Mesenchymal stem cell (in vitro differentiated cells and primary cell): ENCODE measurements around the gene PIGN.

Experiments used
- DNase-seq: peaks from one replicate; pipeline ENCODE4 v3.0.0-alpha.2; 2013
- H2AFZ ChIP-seq: one replicate; pipeline ENCODE4 v1.6.1; 2013; ENCODE audit warnings: low read depth, mild to moderate bottlenecking, control low read depth, inconsistent platforms, low read length, moderate library complexity
- H2AK5ac ChIP-seq: 2 replicates; pipeline ENCODE4 v1.6.1; 2013; ENCODE audit warnings: low read length, moderate library complexity, mild to moderate bottlenecking, inconsistent platforms; ENCODE audit not compliant: severe bottlenecking
- H2BK120ac ChIP-seq: one replicate; pipeline ENCODE4 v1.6.1; 2013; ENCODE audit warnings: low read depth, mild to moderate bottlenecking, inconsistent platforms, low read length, moderate library complexity
- H2BK12ac ChIP-seq, 2 experiments: one replicate each; pipeline ENCODE4 v1.6.1; 2013; ENCODE audit warnings: inconsistent platforms in 2 of 2, low read length in 2 of 2, mild to moderate bottlenecking in 2 of 2, moderate library complexity in 2 of 2, control low read depth in 1 of 2
- H2BK15ac ChIP-seq: one replicate; pipeline ENCODE4 v1.6.1; 2013; ENCODE audit warnings: mild to moderate bottlenecking, low read depth, inconsistent platforms; ENCODE audit not compliant: poor library complexity, severe bottlenecking
- H2BK5ac ChIP-seq: 2 replicates; pipeline ENCODE4 v1.6.1; 2013; ENCODE audit warnings: low read depth, mild to moderate bottlenecking, low read length, control low read depth, inconsistent platforms; ENCODE audit not compliant: poor library complexity, severe bottlenecking
- H3K14ac ChIP-seq, 2 experiments: one replicate each; pipeline ENCODE4 v1.6.1; 2013; ENCODE audit warnings: inconsistent platforms in 2 of 2, low read length in 2 of 2, control low read depth in 1 of 2, mild to moderate bottlenecking in 1 of 2, moderate library complexity in 1 of 2
- H3K18ac ChIP-seq, 2 experiments: one replicate each; pipeline ENCODE4 v1.6.1; 2013; ENCODE audit warnings: inconsistent platforms in 2 of 2, low read length in 2 of 2, control low read depth in 1 of 2, low read depth in 1 of 2, mild to moderate bottlenecking in 1 of 2
- H3K23ac ChIP-seq, 2 experiments: one replicate each; pipeline ENCODE4 v1.6.1; 2013; ENCODE audit warnings: inconsistent platforms in 2 of 2, low read length in 2 of 2, mild to moderate bottlenecking in 2 of 2, moderate library complexity in 2 of 2, control low read depth in 1 of 2
- H3K27ac ChIP-seq: 2 replicates; pipeline ENCODE4 v1.5.1; 2013; ENCODE audit warnings: mild to moderate bottlenecking, moderate library complexity, low read length, control low read depth, inconsistent platforms; ENCODE audit not compliant: poor library complexity, severe bottlenecking
- H3K27me3 ChIP-seq, 2 experiments: 2 replicates each; pipeline versions ENCODE4 v1.6.1 to v1.7.0; 2013; ENCODE audit warnings: low read length in 2 of 2, mild to moderate bottlenecking in 2 of 2, moderate library complexity in 2 of 2, control low read depth in 1 of 2, inconsistent platforms in 1 of 2; ENCODE audit not compliant: control insufficient read depth in 1 of 2, insufficient read depth in 1 of 2
- H3K36me3 ChIP-seq, 2 experiments: 2 replicates each; pipeline versions ENCODE4 v1.6.1 to v1.7.0; 2013; ENCODE audit warnings: low read length in 2 of 2, control low read depth in 1 of 2, inconsistent platforms in 1 of 2, low read depth in 1 of 2, mild to moderate bottlenecking in 1 of 2; ENCODE audit not compliant: insufficient read depth in 2 of 2, control insufficient read depth in 1 of 2
- H3K4ac ChIP-seq, 2 experiments: one replicate each; pipeline ENCODE4 v1.6.1; 2013; ENCODE audit warnings: inconsistent platforms in 2 of 2, low read length in 2 of 2, mild to moderate bottlenecking in 2 of 2, moderate library complexity in 2 of 2, control low read depth in 1 of 2, low read depth in 1 of 2
- H3K4me1 ChIP-seq: 2 replicates; pipeline ENCODE4 v1.6.1; 2013; ENCODE audit warnings: low read depth, low read length, control low read depth; ENCODE audit not compliant: control insufficient read depth, insufficient read depth
- H3K4me2 ChIP-seq: 2 replicates; pipeline ENCODE4 v1.6.1; 2013; ENCODE audit warnings: low read length, mild to moderate bottlenecking, inconsistent platforms; ENCODE audit not compliant: poor library complexity, severe bottlenecking
- H3K4me3 ChIP-seq, 2 experiments: 2 replicates each; pipeline versions ENCODE4 v1.5.1 to v1.7.0; 2013; ENCODE audit warnings: low read length in 2 of 2, mild to moderate bottlenecking in 2 of 2, control low read depth in 1 of 2, low read depth in 1 of 2; ENCODE audit not compliant: insufficient read depth in 1 of 2
- H3K79me1 ChIP-seq: replicated peaks from 2 replicates; pipeline ENCODE4 v1.6.1; 2013; ENCODE audit warnings: mild to moderate bottlenecking, control low read depth, low read length, inconsistent platforms; ENCODE audit not compliant: poor library complexity, severe bottlenecking
- H3K9ac ChIP-seq: 2 replicates; pipeline ENCODE4 v1.7.0; 2013; ENCODE audit warnings: mild to moderate bottlenecking, low read length, moderate library complexity
- H3K9me3 ChIP-seq: 2 replicates; pipeline ENCODE4 v1.7.0; 2013; ENCODE audit warnings: mild to moderate bottlenecking, low read length; ENCODE audit not compliant: control insufficient read depth
- H4K8ac ChIP-seq: one replicate; pipeline ENCODE4 v1.6.1; 2013; ENCODE audit warnings: inconsistent platforms, mild to moderate bottlenecking, low read length, moderate library complexity
- H4K91ac ChIP-seq: one replicate; pipeline ENCODE4 v1.6.1; 2013; ENCODE audit warnings: mild to moderate bottlenecking, low read length, inconsistent platforms
- WGBS: methylation state at CpG from one replicate; pipeline ENCODE4 v1.1.7; 2013; ENCODE audit warnings: mixed read lengths; 5-methylcytosine and 5-hydroxymethylcytosine counted together

PIGN gene

GRCh38 chr18:62018034-62018758, 168.7 kb downstream of the PIGN start:
- H2BK15ac ChIP-seq: no peak overlapping the region
- no peak overlapping the region for H2BK5ac ChIP-seq
- H3K9me3 ChIP-seq: no peaks in the 10 kb centered on the region
- H3K4me3 ChIP-seq: peak overlapping the region in 1 of 2 experiments; percentile 8
- H2AFZ ChIP-seq: no peak overlapping the region
- H3K9ac ChIP-seq: no peak overlapping the region
- H3K4me1 ChIP-seq: no peaks in the 10 kb centered on the region
- peak overlapping the region; percentile 80 to 90 for H2BK12ac ChIP-seq
- no peak overlapping the region for H2BK120ac ChIP-seq
- H3K27ac ChIP-seq: no peak overlapping the region
- WGBS: 62% methylated on average over 9 of the region's 9 CpGs
- no peak overlapping the region for H3K23ac ChIP-seq
- DNase-seq: peak; percentile 85
- no peaks in the 10 kb centered on the region for H3K79me1 ChIP-seq
- H3K14ac ChIP-seq: no peak overlapping the region
- no peak overlapping the region for H2AK5ac ChIP-seq
- H4K91ac ChIP-seq: no peak overlapping the region
- peak overlapping the region; percentile 55 for H4K8ac ChIP-seq
- peak overlapping the region in 1 of 2 experiments; percentile 58 for H3K4ac ChIP-seq
- no peaks in the 10 kb centered on the region for H3K27me3 ChIP-seq
- H3K36me3 ChIP-seq: no peaks in the 10 kb centered on the region
- peak overlapping the region; percentile 76 to 77 for H3K18ac ChIP-seq
- H3K4me2 ChIP-seq: no peak overlapping the region

- H3K9me3 ChIP-seq: no peaks in the 10 kb centered on the region
- no peak overlapping the region for H3K27ac ChIP-seq
- no peak overlapping the region for H2BK120ac ChIP-seq
- peak overlapping the region in 1 of 2 experiments; percentile 5 for H3K4me3 ChIP-seq
- H3K9ac ChIP-seq: no peak overlapping the region
- no peaks in the 10 kb centered on the region for H3K79me1 ChIP-seq
- peak overlapping the region; percentile 46 to 52 for H2BK12ac ChIP-seq
- no peak overlapping the region for H3K4me2 ChIP-seq
- DNase-seq: no peak
- H2AK5ac ChIP-seq: no peak overlapping the region
- H2BK5ac ChIP-seq: no peak overlapping the region
- H3K23ac ChIP-seq: no peak overlapping the region
- no peaks in the 10 kb centered on the region for H3K4me1 ChIP-seq
- H4K91ac ChIP-seq: peak overlapping the region; percentile 45
- H3K14ac ChIP-seq: peak overlapping the region in 1 of 2 experiments; percentile 41
- 77% methylated on average over 6 of the region's 6 CpGs for WGBS
- peak overlapping the region; percentile 48 to 77 for H3K18ac ChIP-seq
- H2AFZ ChIP-seq: no peak overlapping the region
- H4K8ac ChIP-seq: peak overlapping the region; percentile 60
- H2BK15ac ChIP-seq: no peak overlapping the region
- H3K4ac ChIP-seq: peak overlapping the region in 1 of 2 experiments; percentile 58
- no peaks in the 10 kb centered on the region for H3K27me3 ChIP-seq
- no peaks in the 10 kb centered on the region for H3K36me3 ChIP-seq
Observed at GRCh38 chr18:62017618-62018017, 169.2 kb downstream of the PIGN start.

- no peak for DNase-seq
- H2BK12ac ChIP-seq: no peak overlapping the region
- no peak overlapping the region for H2AFZ ChIP-seq
- no peaks in the 10 kb centered on the region for H3K4me1 ChIP-seq
- H3K14ac ChIP-seq: no peak overlapping the region
- no peaks in the 10 kb centered on the region for H3K27me3 ChIP-seq
- no peak overlapping the region for H2BK5ac ChIP-seq
- H2BK120ac ChIP-seq: no peak overlapping the region
- H3K79me1 ChIP-seq: no peaks in the 10 kb centered on the region
- H3K9me3 ChIP-seq: peaks cover 2% of the 10 kb centered on the region
- H2BK15ac ChIP-seq: no peak overlapping the region
- H3K18ac ChIP-seq: no peak overlapping the region
- H4K8ac ChIP-seq: no peak overlapping the region
- no peak overlapping the region for H4K91ac ChIP-seq
- no peak overlapping the region for H3K4me3 ChIP-seq
- no peak overlapping the region for H3K23ac ChIP-seq
- no peaks in the 10 kb centered on the region for H3K36me3 ChIP-seq
- H3K4ac ChIP-seq: no peak overlapping the region
- no peak overlapping the region for H3K4me2 ChIP-seq
- H3K27ac ChIP-seq: no peak overlapping the region
- 99% methylated on average over 4 of the region's 6 CpGs for WGBS
- H3K9ac ChIP-seq: no peak overlapping the region
- no peak overlapping the region for H2AK5ac ChIP-seq
Observed at GRCh38 chr18:62011416-62011815, 175.4 kb downstream of the PIGN start.

- no peak overlapping the region for H2AK5ac ChIP-seq
- H3K79me1 ChIP-seq: no peaks in the 10 kb centered on the region
- H3K27me3 ChIP-seq: no peaks in the 10 kb centered on the region
- H2AFZ ChIP-seq: no peak overlapping the region
- no peak overlapping the region for H3K23ac ChIP-seq
- no peak overlapping the region for H3K4me2 ChIP-seq
- H4K8ac ChIP-seq: no peak overlapping the region
- no peak overlapping the region for H3K27ac ChIP-seq
- H2BK15ac ChIP-seq: no peak overlapping the region
- no peak overlapping the region for H4K91ac ChIP-seq
- peaks cover 9% of the 10 kb centered on the region for H3K9me3 ChIP-seq
- 90% methylated on average over 3 of the region's 3 CpGs for WGBS
- H3K18ac ChIP-seq: peak overlapping the region in 1 of 2 experiments; percentile 28
- H2BK5ac ChIP-seq: no peak overlapping the region
- no peaks in the 10 kb centered on the region for H3K4me1 ChIP-seq
- H2BK12ac ChIP-seq: peak overlapping the region in 1 of 2 experiments; percentile 52
- H3K4ac ChIP-seq: no peak overlapping the region
- no peak overlapping the region for H2BK120ac ChIP-seq
- H3K9ac ChIP-seq: no peak overlapping the region
- H3K14ac ChIP-seq: peak overlapping the region in 1 of 2 experiments; percentile 11
- DNase-seq: no peak
- H3K4me3 ChIP-seq: no peak overlapping the region
- no peaks in the 10 kb centered on the region for H3K36me3 ChIP-seq
Observed at GRCh38 chr18:62009521-62009920, 177.3 kb downstream of the PIGN start.
